Stimulated activated CD8-positive, alpha-beta memory T cell treated with anti-CD3 and anti-CD28 coated beads, Interleukin-15, amount 100 ng/mL, for 4 hours (primary cell): ENCODE data around the gene LILRB5.
"Not testable (repeated sequence)": the region's sequence is repeated elsewhere in the genome, so short reads cannot be mapped to it uniquely, and the experiment has no call there.

Experiments
- DNase-seq, 2 donors: peaks; one replicate each; pipeline ENCODE4 v3.0.0-alpha.2; 2020; ENCODE audit warnings: low read depth in 2 of 2

Gene LILRB5

DNA sequence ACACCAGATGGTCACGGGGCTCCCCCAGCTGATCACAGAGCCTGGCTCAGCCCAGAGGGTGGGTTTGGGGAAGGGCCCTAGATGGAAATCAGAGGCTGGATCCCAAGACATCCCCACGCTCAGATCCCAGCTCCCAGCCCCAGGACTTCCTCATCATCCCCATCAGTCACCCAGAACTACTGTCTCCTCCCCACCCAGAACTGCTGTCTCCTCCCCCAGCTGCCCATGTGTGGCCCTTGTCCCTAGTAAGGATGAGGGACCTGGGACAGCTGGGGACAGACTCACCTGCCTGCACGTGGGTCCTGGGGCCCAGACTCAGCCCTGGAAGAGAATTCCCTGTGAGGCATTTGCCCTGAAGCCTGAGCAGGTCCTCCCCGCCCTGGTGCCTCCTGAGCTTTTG, 14.8 kb downstream of the LILRB5 start:
- not testable (repeated sequence) for DNase-seq

DNA sequence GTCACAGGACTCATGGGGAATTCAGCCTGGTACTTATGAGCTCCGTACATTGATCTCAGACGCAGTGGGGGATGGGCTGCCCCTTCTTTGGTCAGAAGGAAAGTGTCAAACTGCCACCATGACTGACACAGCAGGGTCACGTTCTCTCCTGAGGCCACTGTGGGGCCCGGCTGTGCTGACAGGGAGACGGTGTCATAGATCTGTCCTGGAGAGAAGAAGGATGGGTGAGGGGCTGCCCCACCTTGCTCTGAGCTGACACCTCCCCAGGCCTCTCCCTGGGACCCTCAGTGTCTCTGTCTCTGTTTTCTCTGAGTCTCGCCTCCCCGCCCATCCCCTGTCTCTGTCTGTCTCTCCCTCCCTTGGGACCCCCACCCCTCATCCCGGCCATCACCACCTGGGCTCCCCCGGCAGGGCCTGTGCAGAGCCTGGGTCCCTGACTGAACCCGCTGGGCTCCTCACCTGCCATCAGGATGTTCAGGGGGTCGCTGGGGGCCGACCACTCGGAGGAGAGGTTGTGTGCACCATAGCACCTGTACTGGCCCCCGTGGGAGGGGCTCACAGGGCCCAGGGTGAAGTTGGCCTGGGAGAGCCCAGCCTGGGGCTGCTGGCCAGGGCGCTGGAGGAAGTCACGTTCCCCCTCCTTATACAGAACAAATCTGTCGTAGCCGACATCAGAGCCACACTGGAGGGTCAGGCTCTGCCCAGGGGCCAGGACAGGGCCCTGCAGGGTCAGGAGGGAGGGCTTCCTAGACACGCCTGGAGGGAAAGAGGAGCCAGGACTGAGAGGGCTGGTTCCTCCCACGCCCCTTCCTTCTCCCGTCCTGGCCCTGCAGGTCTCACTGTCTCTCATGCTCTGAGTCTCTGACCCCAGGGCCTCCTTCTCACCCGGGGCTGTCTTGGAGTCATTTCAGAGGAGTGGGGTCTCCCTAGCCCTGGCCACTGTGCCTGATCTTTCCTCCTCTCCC, 16.4 kb downstream of the LILRB5 start:
- DNase-seq = not testable (repeated sequence)

DNA sequence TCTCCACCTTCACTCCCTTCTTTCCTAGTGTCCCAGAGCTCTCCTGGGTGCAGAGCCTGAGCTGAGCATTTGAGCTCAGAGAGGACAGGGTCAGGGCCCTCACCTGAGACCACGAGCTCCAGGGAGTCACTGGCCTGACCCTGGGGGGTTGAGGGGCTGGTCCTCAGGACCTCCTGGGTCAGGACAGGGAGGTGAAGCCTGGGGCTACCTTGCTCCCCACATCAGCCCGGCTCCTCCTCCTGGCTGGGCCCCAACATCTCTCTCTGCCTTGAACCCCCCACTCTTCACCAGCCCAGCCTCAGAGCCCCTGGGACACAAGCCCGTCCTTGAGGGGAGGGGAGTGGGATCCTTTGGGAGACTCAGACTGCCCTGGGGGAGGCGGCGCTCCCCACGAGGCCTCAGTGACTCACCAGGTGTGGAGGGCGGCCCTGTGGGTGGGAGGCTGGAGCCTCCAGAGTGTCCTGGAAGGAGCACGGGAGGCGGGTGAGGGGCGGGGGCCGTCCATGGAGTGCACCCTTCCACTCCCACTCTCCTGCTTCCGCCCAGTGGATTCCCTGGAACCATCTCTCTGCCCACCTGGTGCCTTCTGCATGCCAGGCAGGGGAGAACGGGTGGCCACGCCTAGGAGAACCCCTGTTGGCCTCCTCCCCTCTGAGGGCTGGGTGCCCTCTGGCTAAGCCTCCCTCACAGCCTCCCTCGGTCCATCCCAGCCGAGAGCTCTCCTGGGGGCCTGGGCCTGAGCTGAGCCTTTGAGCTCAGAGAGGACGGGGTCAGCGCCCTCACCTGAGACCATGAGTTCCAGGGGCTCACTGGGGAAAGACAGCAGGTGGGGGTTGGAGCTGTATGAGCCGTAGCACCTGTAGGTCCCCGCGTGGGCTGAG, 17.3 kb downstream of the LILRB5 start:
- DNase-seq = not testable (repeated sequence)

DNA sequence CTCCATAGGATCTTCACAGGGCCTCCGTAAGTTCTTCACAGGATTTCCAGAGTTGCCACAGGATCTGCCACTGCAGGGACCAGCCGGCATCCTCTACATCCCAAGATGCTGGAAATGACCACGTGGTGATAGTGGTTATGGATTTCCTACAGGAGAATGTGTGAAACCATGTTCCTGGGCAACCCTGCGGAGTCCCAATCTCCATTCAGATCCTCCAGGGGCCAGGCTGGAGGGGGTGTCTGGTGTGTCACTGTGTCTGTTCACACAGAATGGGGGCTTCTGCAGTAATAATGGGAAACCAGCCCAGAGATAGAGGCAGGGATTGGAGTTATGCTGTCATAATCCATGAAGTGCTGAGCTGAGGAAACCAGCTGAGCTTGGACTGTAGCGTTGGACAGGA, 23.1 kb downstream of the LILRB5 start:
- DNase-seq = no peak

DNA sequence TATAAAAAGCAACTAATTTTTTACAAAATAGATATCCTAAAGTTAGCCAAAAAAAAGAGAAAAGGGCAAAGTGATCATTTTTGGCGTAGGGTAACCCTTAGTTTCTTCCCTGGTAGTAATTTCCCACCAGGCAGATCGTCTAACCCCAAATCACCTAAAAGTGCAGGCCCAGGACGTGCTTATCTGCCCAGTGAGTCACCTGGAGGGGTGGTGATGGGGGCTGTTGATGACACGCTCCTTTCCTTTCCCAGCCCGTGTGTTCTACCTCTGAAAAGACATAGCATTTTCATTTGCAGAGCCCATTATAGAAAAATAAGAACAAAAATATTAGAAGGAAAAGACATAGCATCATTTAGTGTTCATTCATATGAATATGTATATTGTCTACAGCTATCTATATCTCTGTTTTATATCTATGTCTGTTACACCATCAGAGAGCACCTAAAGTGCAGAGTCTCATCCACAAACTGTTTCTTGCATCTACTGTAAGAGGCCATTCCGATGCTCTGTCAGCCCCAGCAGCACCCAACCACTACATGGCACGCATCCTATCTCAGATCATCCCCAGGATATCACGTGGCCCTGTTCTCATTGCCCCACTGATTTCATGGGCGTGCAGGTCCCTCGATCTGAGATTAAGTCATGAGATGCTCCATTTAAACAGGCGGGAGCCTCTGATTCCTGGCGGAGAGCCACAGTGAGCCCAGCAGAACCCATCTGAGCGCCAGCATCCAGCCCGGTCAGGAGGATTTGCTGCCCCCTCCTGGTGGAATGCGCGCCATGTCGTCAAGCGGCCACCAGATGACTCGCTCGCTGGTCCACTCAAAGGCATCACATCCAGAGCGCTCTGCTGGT, 25.8 kb downstream of the LILRB5 start:
- peak; percentile 53 to 69 for DNase-seq

DNA sequence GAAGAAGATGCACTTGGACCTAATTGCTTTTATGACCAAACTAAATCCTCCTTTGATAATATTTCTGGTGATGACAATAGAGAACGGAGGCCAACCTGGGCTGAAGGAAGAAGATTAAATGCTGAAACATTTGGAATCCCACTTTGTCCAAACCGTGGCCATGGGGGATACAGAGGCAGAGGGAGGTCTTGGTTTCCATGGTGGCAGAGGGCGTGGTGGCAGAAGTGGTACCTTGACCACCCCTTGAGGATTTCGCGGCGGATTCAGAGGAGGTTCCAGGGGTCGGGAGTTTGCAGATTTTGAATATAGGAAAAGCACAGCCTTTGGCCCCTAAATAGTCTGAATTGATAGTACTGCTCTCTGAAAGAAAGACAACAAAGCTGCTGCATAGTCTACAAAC, 27.0 kb downstream of the LILRB5 start:
- DNase-seq = no peak

DNA sequence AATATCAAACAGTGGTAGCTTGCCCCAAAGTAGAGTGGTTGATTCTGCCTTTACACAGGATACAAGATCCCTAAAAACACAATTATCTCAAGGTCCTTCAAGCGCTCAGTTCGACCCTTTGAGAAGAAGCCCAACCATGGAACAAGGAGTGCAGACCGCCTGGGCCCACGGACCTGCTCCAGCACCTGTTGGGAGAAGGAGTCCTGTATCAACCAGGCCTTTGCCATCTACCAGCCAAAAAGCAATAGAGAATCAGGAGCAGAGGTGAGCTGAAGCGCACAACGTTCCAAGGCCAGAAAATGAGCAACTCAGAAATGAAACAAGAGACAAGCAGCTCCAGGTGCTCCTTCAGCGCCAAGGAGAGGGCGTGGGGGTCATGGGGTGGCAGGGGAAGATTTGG, 27.9 kb downstream of the LILRB5 start:
- DNase-seq = no peak

DNA sequence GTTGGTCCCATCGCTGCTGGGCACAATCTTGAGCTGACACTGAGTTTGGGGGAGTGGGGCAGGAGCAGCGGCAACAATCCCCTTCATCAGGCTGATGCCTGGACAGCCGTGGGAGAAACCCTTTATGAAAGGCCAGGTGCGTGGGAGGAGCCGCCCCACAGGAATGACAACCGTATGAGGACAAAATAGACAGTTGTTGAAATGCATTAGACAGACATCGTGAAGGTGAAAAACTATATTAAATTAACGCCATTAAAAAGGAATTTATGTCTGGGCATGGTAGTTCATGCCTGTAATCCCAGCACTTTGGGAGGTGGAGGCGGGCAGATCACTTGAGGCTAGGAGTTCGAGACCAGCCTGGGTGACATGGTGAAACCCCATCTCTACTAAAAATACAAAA, 32.5 kb downstream of the LILRB5 start:
- DNase-seq = not testable (repeated sequence)

DNA sequence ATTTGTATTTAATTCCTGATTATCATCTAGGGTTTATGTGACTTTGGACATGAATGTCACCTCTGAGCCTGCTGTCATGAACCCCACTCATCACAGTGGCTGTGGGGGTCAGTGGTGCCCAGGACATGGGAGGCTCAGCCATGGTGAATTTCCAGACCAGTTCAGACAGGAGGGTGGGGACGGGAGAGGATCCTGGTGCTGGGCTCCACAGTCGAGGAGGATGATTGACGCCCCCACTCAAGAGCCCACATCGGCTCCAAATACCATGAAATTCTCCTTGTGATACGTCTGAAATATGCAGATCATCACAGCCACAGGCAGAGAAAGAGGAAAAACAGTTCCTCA, 33.2 kb downstream of the LILRB5 start:
- not testable (repeated sequence) for DNase-seq

DNA sequence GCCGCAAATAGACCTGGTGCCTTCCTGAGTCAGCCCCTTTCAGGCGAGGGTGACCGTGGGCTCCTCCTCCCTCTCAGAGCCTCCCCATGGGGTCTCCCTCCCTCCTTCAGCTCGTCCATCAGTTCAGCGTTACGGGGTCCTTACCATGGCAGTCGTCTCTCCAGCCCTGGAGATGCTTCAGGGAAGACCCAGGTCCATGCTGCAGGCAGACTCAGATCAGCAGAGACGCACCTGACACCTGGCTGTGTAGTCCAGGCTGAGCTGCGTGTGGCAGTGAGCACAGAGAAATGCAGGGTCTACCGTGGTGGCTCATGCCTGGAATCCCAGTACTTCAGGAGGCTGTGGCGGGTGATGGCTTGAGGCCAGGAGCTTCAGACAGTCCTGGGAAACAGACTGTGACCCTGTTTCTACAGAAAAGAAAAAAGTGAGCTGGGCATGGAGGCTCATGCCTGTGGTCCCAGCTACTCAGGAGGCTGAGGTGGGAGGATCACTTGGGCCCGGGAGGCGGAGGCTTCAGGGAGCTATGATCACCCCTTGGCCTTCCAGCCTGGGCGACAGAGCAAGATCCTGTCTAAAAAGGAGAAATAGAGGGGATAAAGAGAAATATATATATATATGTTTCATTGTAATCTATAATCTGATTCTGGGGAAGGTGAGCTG, 33.7 kb downstream of the LILRB5 start:
- DNase-seq = not testable (repeated sequence)

DNA sequence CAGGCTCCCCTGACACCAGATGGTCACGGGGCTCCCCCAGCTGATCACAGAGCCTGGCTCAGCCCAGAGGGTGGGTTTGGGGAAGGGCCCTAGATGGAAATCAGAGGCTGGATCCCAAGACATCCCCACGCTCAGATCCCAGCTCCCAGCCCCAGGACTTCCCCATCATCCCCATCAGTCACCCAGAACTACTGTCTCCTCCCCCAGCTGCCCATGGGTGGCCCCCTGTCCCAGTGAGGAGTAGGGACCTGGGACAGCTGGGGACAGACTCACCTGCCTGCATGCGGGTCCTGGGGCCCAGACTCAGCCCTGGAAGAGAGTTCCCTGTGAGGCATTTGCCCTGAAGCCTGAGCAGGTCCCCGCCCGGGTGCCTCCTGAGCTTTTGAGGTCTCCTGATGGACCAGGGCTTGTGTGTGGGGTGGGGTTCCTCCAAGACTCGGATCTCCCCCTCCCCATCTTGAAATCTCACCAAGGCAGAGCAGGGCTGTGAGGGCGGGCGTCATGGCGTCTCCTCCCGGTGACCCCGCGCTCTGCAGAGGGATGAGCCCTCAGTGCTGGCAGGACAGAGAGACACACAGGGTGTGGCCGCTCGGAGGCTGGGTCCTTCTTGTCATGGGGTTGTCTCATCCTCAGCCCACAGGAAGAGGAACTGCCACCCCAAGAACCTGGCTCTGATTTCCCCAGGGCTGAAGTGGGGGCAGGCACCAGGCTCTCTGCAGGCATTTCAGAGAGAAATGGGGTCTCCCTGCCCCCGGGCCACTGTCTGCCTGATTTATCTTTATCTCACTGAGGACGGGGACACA, 34.4 kb downstream of the LILRB5 start, which contains the start of gene LILRB3:
Gene LILRB3, minus strand, starts transcription at position 534 of the 803 bp plus-strand sequence. Its CDS starts 31 bp downstream, at position 503.
- not testable (repeated sequence) for DNase-seq

DNA sequence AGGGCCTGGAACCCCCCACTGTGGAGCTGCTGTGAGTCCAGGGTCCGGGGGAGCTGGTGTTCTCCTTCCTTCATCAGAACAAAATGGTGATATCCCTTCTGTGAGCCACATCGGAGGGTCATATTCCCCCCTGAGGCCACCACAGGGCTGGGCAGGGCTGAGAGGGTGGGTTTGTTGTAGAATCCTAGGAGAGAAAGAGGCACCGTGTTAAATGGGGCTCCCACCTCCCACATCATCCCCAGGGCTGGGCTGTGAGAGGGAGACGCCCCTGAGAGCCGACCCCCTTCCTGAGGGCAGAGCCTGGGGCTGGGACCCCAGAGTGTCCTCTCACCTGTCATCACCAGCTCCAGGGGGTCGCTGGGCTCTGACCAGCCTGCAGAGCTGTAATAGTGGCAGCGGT, 35.1 kb downstream of the LILRB5 start:
- not testable (repeated sequence) for DNase-seq

DNA sequence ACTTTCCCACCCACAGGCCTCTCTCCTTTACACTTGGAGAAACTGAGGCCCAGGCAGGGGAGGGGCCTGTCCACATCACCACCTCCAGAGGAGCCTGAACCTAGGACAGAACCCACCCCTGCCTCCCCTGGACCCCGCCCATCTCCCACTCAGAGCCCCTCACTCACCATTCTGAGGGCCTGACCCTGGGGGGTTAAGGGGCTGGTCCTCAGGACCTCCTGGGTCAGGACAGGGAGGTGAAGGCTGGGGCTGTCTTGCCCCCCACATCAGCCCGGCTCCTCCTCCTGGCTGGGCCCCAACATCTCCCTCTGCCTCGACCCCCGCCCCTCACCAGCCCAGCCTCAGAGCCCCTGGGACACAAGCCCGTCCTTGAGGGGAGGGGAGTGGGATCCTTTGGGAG, 37.4 kb downstream of the LILRB5 start:
- not testable (repeated sequence) for DNase-seq

DNA sequence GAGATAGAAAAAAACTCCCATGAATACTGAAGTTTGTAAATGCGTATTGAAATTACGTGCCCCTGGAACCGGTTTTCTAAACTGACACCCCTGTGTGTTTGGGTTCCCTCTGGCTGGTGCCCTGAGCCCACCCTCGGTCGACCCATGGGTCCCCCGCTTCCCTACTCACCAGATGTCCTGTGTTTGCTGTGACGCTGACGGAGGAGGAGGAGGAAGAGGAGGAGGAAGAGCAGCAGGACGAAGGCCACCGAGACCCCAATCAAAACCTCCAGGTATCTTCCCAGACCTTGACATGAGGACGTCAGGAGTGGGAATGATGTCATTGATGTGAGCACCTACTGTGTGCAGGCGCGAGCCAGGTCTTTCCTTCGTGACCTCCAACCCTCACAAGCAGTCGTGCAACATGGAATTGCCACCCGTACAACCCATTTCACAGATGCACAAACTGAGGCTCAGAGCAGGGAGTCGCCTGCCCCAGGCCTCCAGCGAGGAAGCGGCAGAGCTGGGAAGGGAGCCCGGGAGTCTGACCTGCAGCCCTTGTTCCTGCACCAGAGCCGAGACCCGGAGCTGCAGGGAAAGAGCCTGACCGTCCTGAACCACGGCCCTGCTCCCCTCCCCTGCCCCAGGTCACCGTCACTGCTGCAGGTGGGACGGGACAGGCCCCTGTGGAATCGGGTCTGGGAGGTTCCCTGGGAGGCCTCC, 38.0 kb downstream of the LILRB5 start:
- no peak for DNase-seq

DNA sequence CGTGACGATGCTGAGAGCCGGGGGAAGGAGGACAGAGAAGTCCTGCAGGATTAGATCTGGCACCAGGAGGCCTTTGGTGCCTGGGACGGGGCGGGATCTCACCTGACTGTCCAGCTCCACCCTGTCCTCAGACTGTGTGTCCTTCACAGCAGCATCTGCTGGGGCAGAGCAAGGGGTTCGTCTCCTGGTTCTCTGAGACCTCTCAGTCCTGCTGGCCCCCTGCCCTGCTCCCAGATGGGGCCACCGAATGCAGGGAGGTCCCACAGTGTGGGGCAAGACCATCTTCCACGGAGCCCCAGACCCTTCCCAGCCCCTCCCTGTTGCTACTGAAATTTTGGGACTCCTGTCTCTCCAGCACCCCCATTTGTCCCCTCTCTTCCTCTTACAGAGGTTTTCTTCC, 38.8 kb downstream of the LILRB5 start:
- DNase-seq = no peak

DNA sequence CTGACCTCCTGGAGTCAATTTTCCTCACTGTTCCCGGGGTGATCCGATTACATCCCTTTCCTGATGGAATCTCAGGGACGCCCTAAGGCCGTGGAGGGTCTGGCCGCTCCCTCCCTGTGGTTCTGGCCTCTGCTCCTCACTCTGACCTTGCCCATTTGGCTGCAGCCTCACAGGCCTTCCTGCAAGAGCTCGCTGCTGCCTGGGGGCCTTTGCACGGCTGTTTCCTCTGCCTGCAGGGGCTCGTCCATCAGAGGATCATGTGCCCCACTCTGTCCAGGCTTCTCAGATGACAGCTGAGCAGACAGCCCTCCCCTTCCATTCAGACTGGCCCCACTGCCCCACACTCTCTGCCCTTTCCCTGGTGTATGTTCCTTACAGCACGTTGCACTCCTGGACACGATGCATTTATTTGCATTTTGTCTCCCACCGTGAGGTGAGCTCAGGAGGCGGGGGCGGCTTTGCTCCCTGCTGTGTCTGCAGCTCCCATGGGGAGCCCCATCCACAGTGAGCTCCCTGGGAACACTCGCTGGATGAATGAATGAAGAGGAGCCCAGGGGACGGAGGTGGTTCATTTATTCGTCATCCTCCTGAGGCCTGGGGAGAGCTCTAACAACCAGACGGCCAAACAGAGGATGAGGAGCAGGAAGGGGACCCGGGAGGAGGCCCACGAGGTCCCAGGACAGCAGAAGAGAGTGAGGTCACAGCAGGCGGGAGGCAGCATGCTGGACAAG, 39.4 kb downstream of the LILRB5 start:
- not testable (repeated sequence) for DNase-seq

DNA sequence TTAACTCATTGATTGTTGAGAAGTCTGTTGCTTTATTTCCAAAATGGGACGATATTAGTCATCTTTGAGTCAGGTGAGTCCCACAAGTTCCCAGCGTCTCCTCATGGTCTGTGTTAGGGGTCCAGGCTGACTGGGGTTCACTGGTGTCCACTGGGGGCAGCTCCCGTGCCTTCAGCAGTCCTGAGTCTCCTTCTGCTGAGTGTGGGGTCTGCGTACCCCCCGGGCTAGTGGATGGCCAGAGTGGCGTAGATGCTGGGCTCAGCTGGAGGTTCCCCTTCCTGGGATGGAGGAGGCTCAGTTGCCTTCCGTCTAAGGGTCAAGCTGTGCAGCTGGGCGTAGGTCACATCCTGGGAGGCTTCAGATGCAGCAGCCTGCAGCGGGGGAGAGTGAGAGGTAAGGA, 40.2 kb downstream of the LILRB5 start:
- no peak for DNase-seq

DNA sequence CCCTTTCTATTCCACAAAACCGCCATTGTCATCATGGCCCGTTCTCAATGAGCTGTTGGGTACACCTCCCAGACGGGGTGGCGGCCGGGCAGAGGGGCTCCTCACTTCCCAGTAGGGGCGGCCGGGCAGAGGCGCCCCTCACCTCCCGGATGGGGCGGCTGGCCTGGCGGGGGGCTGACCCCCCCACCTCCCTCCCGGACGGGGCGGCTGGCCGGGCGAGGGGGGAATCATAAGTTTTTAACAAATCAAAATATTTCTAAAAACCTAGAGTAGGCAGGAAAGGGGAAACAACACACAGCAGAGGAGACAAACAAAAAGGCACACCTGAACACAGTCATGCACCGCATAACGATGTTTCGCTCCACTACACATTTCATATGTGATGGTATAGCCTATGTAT, 42.3 kb downstream of the LILRB5 start:
- DNase-seq = not testable (repeated sequence)

DNA sequence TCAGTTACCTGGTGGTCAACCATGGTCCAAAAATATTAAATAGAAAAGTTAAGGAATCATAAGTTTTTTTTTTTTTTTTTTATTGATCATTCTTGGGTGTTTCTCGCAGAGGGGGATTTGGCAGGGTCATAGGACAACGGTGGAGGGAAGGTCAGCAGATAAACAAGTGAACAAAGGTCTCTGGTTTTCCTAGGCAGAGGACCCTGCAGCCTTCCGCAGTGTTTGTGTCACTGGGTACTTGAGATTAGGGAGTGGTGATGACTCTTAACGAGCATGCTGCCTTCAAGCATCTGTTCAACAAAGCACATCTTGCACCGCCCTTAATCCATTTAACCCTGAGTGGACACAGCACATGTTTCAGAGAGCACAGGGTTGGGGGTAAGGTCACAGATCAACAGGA, 42.9 kb downstream of the LILRB5 start:
- DNase-seq = not testable (repeated sequence)
